SHP77 (cell line): ENCODE data around the gene CREG1.
"Not testable (repeated sequence)": the region's sequence is repeated elsewhere in the genome, so short reads cannot be mapped to it uniquely, and the experiment has no call there.

ENCODE experiments used
- DNase-seq, 2 experiments: peaks; one replicate each; lab custom pipeline; 2025; lab: John Stamatoyannopoulos, UW

Gene CREG1

DNA sequence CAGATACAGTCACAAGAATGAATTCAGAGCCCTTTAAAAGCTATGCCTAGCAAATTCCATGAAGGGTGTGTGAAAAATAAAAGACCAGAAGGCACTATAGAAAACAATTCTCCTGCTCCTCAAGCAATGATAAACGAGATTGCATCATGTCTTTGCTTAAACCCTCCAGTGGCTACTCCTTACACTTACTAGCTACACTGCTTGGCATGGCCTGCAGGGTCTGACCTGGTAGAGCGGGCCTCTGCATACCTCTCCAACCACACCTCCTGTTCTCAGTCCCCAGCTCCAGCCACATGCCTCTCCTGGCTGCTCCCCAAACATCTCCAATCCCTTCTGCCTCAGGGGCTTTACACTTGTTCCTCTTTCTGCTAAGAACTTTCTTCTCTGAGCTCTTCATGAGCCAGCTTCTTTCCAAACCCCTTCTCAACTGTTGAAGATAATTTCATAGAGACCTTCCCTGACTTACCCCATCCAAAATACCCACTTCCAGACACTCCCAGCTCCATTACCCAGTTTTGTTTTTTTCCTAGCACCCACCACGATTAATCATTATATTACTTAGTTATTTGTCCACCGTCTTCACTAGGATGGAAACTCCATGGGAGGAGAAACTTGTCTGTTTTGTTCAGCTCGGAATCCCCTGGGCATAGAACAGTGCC, 11.2 kb upstream of the CREG1 start:
- no peak for DNase-seq

DNA sequence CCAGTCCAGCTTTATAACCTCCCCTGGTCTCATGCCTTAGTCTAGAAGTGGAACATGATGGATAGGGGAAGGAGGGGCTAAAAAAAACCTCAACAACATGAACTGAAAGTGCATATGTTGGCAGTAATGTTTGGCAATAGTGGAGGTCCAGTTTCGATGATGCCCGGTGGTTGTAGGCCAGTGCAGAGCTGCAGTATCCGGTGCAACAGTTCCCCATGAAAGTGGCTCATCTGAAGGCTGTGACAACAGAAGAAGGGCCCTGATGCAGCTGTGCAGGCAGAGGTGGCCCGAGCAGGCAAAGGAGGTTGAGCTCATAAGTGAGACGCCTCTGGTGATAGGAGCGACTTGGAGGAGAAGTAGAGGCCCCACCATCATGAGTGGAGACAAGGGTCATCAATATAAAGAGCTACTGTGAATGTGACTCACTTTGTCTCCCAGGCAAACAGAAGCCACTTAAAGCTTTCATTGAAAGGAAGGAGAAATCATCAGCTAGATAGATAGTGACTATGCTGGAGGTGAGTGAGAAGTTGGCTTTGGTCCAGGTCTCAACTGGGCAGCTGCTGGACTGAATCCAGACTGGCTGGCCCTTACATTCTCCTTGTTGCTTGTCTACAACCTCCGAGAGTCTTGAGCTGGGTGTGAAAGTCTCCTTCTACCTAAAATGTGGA, 10.2 kb upstream of the CREG1 start:
- peak; percentile 54 to 57 for DNase-seq

DNA sequence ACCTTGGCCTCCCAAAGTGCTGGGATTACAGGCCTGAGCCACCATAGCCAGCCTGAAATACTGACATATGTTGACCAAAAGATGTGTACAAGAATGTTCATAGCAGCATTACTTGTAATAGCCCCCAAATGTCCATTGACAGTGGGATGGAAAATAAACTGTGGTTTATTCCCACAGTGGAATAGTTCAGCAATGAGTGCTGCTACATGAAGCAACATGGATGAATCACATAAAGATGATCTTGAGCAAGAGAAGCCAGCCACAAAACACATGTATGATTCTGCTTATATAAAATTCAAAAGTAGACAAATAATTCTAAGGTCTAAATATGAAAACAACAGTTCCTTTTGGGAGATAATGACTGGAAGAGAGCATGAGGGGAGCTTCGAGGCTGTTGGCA, 9.1 kb upstream of the CREG1 start:
- no peak for DNase-seq

DNA sequence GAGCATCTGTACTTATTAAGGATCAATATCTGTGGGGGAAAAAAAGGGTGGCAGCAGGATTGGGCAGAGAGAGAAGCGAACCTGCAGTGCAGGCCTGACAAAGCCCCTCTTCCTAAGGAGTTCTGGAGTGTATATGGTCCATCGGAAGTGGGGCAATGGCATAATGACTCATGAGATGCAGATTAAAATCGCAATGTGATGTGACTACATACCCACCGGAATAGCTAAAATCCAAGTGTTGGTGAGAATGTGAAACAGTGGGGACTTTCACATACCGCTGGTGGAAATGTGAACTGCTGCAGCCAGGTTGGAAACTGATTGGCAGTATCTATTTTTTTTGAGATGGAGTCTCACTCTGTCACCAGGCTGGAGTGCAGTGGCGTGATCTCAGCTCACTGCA, 8.2 kb upstream of the CREG1 start:
- DNase-seq, result no peak

DNA sequence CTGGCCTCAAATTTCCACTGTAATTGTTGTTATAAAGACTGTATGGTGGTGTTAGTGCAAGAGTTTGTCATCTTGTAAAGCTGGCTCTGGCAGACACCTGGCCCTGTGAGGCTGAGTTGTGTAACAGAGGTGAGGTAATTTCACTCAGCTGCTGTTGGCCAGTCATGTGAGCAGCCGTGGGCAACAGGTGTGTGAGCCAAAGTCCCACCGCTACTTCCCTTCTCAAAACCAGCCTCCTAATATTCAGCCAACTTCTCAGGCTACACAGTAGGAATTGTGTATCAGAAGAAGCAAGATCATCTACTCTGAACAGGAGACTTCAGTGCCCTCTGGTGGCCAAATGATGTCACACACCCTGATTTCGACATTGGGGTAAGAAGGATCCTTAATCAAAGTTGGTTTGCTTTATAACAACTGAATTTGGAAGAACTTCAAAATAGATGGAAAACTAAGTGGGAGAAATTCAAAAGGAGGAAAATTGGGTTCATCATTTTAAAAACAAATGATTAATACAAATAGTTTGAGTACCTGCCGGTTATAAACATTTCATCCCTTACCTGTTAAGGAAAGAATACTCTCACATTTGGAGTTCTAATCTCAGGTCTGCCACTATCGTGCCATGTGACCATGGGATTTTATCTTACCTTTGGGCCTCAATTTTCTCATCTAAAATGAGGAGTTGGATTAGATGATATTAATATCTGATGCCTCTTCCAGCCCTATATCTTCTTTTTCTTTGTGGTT, 2.6 kb upstream of the CREG1 start:
- DNase-seq, result peak; percentile 61 to 74

DNA sequence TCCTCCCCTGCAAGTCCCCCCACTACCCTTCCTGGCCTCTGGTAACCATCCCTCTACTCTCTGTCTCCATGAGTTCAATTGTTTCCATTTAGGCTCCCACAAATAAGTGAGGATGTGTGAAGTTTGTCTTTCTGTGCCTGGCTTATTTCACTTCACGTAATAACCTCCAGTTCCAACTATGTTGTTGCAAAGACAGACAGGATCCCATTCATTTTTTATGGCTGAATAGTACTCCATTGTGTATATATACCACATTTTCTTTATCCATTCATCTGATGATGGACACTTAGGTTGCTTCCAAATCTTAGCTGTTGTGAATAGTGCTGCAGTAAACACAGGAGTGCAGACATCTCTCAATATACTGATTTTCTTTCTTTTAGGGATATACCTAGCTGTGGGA, 1.5 kb upstream of the CREG1 start:
- DNase-seq, result not testable (repeated sequence)

DNA sequence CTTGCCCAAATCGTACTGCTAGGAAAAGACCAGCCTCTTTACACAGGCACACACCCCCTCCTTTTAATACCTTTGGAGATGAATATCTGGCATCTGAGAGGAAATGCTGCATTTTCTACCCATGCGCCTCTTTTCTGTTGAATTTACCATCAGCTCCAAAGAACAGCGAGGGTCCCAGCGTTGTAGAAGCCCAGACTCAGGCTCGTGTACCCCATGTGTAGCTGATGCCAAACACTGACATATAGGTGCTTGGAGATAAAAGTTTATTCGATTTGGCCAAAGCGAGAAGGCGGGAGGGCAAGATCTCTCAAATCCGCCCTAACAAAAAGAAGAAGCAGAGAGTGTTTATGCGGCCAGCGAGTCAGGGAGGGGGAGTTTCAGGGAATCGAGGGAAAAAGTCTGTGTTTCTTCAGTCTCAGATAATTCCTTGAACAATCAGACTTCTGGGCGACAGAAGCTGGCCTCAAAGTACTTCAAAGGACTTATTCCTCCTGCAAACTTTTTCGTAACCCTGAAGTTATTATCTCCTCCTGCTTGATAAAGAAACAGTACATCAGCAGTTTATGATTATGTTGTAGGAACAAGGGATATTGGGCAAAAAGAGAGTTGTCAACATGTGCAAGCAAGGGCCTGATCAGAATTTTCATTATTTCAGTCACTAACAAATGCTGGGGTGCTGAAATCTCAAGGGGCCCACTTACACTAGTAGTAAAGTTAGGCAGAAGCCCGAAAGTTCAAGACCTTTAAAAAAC, 642 bp upstream of the CREG1 start:
- DNase-seq, result no peak

DNA sequence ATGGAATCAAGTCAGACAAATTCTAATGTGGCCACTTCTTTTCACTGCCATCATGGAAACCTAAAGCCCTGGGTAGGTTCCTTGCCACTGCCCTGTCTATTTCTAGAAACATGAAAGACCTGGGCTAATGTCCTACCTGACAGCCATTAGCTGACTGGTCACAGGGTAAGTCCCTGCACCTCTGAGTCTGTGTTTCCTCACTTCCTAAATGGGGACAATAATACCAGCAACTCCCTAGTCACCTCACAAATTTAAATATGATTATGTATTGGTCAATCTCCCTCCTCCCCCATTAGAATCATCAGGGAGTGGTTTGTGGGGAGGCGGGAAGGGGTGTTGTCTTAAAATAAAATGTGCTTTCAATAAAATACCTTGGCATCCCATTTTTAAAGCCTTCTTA, 2.2 kb downstream of the CREG1 start:
- DNase-seq, result no peak

DNA sequence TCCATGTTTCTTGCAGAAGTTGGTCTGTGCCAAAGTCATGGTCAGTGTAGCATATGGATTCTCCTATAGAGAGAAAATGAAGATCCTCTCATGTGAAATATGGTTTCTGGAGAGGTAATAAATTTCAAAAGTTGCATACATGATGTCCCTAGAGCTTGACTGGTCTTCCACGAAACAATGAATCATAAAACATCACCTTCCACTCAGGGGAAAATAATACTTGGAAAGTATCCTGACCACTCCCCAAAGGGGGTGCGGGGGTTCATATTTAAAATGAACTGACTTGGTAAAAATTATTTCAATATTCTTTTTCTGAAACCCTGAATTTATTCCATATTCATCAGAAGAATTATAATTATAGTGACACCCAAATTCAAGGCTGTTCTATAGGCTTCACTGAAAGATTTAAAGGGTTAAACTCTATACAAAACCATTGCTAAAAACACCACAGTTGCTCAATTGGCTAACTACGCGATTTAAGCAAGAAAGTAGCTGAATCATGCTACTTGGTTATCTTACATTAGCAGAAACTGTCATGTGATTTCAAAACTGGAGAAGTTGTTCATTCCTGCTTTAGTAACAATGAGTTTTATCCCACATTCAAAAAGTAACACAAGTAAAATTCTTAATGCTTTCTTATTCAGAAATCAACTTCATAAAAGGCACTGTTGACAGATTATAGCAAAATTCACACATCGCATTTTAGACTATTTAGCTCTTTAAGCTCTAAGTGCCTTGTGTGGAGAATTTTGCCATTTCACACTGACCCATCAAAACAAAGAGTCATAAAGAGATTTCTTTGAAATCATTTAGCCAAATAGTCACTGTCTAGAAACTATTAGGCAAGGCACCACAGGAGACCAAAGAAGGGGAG, 5.3 kb downstream of the CREG1 start:
- no peak for DNase-seq

DNA sequence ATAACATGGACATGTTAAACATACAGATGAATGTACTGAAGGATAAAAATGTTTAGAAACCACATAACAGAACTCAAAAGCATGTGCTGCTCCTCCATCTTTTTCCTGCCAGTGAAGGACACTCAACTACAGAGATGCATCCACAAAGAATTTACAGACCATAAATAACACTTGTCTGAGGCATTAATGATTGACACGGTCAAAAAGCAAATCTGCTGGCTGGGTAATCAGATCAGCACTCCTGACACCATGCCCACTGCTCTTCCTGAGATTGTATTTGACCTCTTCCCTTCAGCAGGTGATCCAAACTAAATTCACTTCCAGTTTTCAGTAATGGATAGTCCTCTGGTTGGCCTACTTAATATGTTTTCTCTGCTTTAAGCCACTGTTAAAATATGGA, 6.6 kb downstream of the CREG1 start:
- no peak for DNase-seq

DNA sequence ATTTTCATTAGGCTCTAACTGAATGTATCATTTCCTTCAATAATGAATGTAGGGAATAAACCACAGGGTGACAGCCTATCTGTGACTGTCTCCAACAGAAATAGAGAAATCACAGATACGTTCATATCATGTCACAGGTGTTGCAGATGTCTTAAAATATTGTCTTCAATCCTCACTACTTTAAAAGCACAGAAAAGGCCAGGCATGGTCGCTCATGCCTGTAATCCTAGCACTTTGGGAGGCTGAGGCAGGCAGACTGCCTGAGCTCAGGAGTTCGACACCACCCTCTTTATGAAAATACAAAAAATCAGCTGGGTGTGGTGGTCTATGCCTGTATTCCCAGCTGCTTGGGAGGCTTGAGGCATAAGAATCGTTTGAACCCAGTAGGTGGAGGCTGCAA, 8.2 kb downstream of the CREG1 start:
- no peak for DNase-seq

DNA sequence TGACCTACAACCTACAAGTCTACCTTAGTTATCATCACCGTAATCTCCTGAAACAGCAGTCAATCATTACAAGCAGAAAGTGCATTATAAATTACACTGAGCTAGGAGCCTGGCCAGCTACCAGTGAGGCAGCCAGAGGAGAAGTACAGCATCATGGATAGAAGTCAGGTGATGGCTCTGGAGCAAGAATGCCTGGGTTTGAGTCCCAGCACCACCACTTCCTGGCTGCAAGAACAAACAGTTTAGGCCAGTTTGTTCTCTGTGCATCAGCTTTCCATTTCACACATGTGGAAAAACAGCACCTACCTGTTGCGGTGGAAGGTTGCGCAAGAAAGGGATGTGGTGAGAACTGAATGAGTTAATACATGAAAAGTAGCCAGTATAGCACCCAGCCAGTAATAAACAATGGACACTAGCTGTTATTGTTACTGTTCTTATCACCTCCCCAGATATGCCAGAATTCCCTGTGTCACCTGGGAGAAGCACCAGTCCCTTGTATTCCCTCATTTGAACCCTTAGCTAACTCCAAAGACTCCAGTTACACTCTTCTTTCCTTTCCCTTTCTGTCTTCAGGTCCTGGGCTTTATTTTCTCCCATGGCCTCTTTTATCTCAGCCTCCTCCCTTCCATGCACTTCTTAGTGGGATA, 9.0 kb downstream of the CREG1 start:
- DNase-seq, result no peak

DNA sequence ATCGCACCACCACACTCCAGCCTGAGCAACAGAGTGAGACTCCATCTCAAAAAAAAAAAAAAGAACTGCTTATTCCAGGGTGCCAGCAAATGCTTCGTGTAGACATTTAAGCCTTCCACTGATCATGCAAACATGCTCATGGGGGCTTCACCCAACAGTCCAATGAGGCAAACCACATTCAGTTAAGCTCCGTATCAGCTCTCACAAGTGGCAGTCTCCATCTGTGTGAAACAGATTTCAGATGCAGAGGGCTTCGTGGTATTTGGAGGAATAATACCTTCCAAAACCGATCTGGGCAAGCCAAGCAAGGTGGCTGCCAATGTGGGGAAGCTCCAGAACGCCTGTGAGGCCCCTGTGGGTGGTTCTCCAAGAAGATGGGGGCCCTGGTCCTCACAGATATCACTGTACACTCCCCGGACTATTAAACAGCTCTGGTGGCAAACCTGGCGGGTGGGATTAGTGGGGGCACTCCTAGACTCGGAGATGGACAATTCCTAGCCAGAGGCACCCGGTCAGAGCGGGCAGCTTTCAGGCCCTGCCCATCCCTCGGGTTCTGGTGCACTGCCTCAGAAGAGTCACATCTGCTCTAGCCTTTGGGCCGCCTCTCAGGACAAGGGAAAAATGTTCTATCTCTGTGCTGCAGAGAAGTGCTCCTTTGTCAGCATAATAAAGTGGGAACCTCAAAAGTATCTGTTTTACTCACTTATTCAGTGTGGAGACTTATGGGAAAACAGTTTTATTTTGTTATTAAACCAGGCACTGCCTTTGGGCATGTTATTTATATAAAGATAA, 10.2 kb downstream of the CREG1 start:
- DNase-seq, result no peak

DNA sequence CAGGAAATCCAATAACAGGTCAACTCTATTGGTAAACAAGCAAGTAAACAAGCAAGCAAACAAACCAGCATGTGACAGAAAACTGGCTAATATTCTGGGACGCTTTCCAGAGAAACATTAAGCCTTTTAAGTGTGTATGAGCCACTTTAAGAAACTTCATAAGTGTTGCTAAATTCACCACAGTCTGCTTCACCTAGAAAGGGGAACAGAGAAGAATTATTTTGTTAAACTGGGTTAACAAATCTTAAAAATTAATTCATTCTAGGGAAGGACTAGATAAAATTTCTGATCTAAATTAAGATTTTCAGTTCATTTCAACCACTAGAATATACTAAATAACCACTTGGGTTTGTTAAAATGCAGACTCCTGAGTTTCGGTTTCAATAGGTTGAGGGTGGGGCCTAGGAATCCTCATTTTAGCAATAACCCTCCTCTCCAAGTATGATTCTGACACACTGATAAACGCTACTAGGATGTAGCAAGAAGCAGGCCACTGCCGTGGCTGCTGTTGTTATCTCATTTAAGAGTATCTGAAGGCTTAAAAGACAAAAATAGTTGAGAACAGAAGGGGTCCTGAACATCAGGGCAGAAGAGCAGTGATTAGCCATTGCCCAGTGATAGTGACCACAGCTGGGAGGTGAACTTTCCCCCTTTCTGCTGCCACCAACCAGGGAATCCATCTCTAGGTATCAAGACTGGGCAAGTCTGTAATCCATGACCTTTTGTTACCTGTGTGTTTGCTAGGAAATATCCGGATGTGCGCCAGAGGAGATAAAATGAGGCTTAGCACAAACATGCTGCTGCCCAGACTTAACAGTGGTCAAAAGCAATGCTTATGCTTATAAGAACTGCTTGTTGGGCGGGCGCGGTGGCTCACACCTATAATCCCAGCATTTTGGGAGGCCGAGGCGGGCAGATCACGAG, 11.2 kb downstream of the CREG1 start:
- no peak for DNase-seq

DNA sequence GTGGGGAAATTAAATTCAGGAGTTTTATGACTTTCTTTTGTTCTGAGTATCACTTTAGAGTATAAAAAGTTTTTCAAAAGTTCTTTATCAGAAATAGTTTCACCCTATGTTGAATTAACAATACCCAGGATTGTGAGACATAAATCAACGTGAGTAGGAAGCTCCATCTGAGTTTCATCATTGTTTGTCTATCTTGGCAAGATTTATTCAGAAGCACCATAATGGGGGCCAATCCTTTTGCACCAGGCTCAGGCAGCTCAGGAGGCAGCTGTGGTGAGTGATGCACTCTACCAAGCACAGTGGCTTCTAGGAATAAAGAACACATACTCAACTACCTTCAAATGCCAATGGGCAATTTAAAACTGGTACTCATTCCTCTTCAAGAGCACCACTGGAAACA, 12.0 kb downstream of the CREG1 start:
- DNase-seq, result no peak

DNA sequence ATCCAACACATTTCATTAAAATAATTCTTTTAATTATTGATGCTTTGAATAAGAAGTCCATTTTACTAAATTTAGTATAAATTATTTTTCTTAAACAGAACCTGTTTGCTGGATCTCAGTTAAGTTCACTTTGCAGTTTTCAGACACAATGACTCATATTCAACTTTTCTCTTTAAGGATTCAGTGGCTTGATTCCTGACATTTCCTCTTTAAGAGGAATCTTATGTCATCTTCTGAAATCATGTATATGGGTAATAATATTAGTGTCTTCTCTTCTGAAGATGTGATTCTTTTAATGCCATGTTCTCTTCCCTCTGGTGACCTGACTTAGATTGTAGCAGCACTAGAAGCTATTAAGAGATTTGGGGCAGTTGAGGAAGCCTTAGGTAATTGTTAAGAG, 12.6 kb downstream of the CREG1 start:
- DNase-seq, result no peak

DNA sequence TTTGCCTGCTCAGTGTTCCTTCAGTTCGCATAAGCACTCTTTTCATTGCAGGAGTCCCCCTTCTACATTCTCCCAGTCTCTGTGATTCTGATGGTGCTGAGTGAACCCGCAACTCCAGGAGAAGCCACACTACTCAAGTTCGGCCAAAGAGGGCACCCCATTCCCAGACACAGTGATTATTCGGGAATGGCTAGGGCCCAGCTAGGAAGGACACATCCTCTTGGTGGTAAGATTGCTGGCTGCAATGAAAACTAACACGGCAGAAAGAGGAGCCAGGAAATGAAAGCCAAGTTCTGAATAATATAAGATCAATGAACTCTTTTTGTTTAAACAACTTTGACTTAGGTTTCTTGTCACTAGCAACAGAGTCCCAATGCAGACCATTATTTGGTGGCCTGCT, 14.9 kb downstream of the CREG1 start:
- DNase-seq, result no peak

DNA sequence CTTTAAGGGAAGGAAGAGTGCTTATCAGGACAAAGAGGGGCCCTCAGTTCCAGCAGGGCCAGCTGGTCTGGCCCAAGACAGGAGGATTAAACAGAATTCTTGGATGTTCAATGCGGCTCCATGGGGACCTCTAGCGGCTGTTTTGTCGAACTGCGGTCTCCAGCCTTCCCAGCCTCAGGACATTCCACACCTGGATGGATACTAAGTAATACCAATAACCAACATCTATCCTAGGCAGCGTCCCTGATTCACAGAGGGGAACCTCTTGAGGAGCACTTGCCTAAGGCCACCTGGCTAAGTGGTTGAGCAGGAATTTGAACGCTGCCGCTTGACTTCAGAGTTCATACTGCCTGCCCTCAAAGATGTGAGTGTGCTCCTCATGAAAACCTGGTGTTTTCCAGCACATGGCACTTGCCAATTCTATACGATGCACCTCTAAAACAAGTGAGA, 19.7 kb downstream of the CREG1 start:
- DNase-seq, result peak; percentile 52 to 69
